Endothelial cell of umbilical vein (primary cell): Measurements from ENCODE around the gene PDE10A. TPM values are rescaled to one million over a fixed set of nuclear protein-coding genes. Genes with fewer than 3 reads are reported as not detected.

Experiments
- BruUV-seq: library from RNA; stranded (reverse); fragments of 400-500 nt; replicated peaks from 2 replicates; lab custom pipeline; 2021; lab: Mats Ljungman, UMichigan
- CTCF ChIA-PET: fragments of 300-600, 350-600 bp; sonication (Branson Sonifier 250); formaldehyde crosslinking; loops from one replicate; lab custom pipeline; 2021; ENCODE audit warnings: antibody characterized with exemption, inconsistent platforms; lab: Charles Lee
- POLR2A ChIA-PET: fragments of 300-600, 350-600 bp; sonication (Branson Sonifier 250); formaldehyde crosslinking; loops from one replicate; lab custom pipeline; 2021; ENCODE audit warnings: antibody characterized with exemption, inconsistent platforms; lab: Charles Lee
- DNase-seq: peaks from one replicate; pipeline ENCODE4 v3.0.0-alpha.2; 2011; ENCODE audit warnings: low read depth, low spot score
- FAIRE-seq: peaks from 2 replicates; lab custom pipeline; 2011; peaks lifted over from hg19 to GRCh38; lab: Jason Lieb, UNC
- H2AFZ ChIP-seq: 2 replicates; pipeline ENCODE4 v1.6.0; 2012; ENCODE audit warnings: low read depth, low read length, control low read depth, inconsistent platforms
- H3K27ac ChIP-seq: 2 replicates; pipeline ENCODE4 v1.5.1; 2011; ENCODE audit warnings: low read depth, mild to moderate bottlenecking, control low read depth, low read length, moderate library complexity; ENCODE audit not compliant: insufficient read depth
- H3K27me3 ChIP-seq, 2 experiments: 2 replicates each; pipeline versions ENCODE4 v1.6.0 to v1.6.1; 2011; ENCODE audit warnings: low read length in 2 of 2, mixed read lengths in 1 of 2; ENCODE audit not compliant: control insufficient read depth in 2 of 2, insufficient read depth in 2 of 2
- H3K36me3 ChIP-seq, 2 experiments: 2 replicates in 1 of 2; 3 replicates in 1 of 2; pipeline ENCODE4 v1.5.1; 2011; ENCODE audit warnings: low read length in 2 of 2, mild to moderate bottlenecking in 1 of 2, moderate library complexity in 1 of 2; ENCODE audit not compliant: control insufficient read depth in 2 of 2, insufficient read depth in 2 of 2; ENCODE audit errors: extremely low read depth in 1 of 2
- H3K4me1 ChIP-seq: 3 replicates; pipeline ENCODE4 v1.5.1; 2011; ENCODE audit warnings: mild to moderate bottlenecking, low read length; ENCODE audit not compliant: control insufficient read depth, insufficient read depth; ENCODE audit errors: extremely low read depth
- H3K4me2 ChIP-seq: 2 replicates; pipeline ENCODE4 v1.6.1; 2011; ENCODE audit warnings: low read length, control low read depth, mixed read lengths; ENCODE audit not compliant: insufficient read depth
- H3K4me3 ChIP-seq, 3 experiments: fragments of 200-600 bp in 1 of 3; sonication (generic), shearing (Covaris generic) in 1 of 3; replicated peaks in 1 of 3; 2 replicates each; pipeline ENCODE4 v1.5.1; 2011 to 2016; ENCODE audit warnings: control low read depth in 3 of 3, low read length in 3 of 3, mild to moderate bottlenecking in 2 of 3, inconsistent platforms in 1 of 3, low read depth in 1 of 3, moderate library complexity in 1 of 3; ENCODE audit not compliant: insufficient read depth in 1 of 3
- H3K79me2 ChIP-seq: 2 replicates; pipeline ENCODE4 v1.6.0; 2012; ENCODE audit warnings: low read length, inconsistent platforms; ENCODE audit not compliant: control insufficient read depth, insufficient read depth
- H3K9ac ChIP-seq: replicated peaks from 2 replicates; pipeline ENCODE3; 2011; ENCODE audit warnings: low read length, control low read depth; ENCODE audit not compliant: insufficient read depth; ENCODE audit errors: extremely low read depth
- H3K9me1 ChIP-seq: replicated peaks from 3 replicates; pipeline ENCODE4 v1.6.0; 2011; ENCODE audit warnings: mild to moderate bottlenecking, low read length; ENCODE audit not compliant: control insufficient read depth, insufficient read depth; ENCODE audit errors: extremely low read depth
- H3K9me3 ChIP-seq: replicated peaks from 2 replicates; pipeline ENCODE4 v1.5.1; 2012; ENCODE audit warnings: low read length, inconsistent platforms; ENCODE audit not compliant: control insufficient read depth, insufficient read depth
- H4K20me1 ChIP-seq: replicated peaks from 2 replicates; pipeline ENCODE3; 2011; ENCODE audit warnings: mild to moderate bottlenecking, low read length; ENCODE audit not compliant: control insufficient read depth, insufficient read depth; ENCODE audit errors: extremely low read depth
- EZH2 ChIP-seq: IDR thresholded peaks from 2 replicates; pipeline ENCODE4 v1.6.1; 2012; ENCODE audit warnings: borderline replicate concordance, low read depth, mild to moderate bottlenecking, moderate library complexity, low read length, inconsistent platforms; ENCODE audit not compliant: severe bottlenecking
- FOS ChIP-seq: IDR thresholded peaks from 2 replicates; pipeline ENCODE4 v1.6.1; 2011; ENCODE audit warnings: mild to moderate bottlenecking, low read length, moderate library complexity, borderline replicate concordance; ENCODE audit not compliant: insufficient read depth
- GATA2 ChIP-seq: IDR thresholded peaks from 2 replicates; pipeline ENCODE4 v1.7.0; 2011; ENCODE audit warnings: low read depth, mild to moderate bottlenecking, moderate library complexity, mixed read lengths, low read length; ENCODE audit not compliant: insufficient read length, insufficient read depth
- JUN ChIP-seq: IDR thresholded peaks from 2 replicates; pipeline ENCODE4 v1.6.1; 2011; ENCODE audit warnings: borderline replicate concordance, low read depth; ENCODE audit not compliant: insufficient read length, insufficient read depth
- MYC ChIP-seq: IDR thresholded peaks from one replicate; pipeline ENCODE4 v1.6.1; 2011; ENCODE audit warnings: mild to moderate bottlenecking, low read depth, low read length
- POLR2A ChIP-seq: IDR thresholded peaks from 2 replicates; pipeline ENCODE4 v1.6.1; 2012; ENCODE audit warnings: low read depth, mild to moderate bottlenecking, control low read depth, low read length
- POLR2AphosphoS5 ChIP-seq: IDR thresholded peaks from 2 replicates; pipeline ENCODE4 v1.6.1; 2012; ENCODE audit warnings: low read depth, mild to moderate bottlenecking, control low read depth, low read length, moderate library complexity; ENCODE audit not compliant: insufficient read depth
- dilution Hi-C: fragments of 300-500 bp; cut with MboI; formaldehyde crosslinking; loops from one replicate; pipeline ENCODE4 v1.15.0; 2019; ENCODE audit warnings: low sequenced_read_pairs; ENCODE audit not compliant: extremely low pct_ligation_motif_present
- intact Hi-C: fragments of 100-400 bp; cut with micrococcal nuclease; formaldehyde crosslinking; loops from one replicate; pipeline ENCODE4 v1.10.0; 2022
- polyA plus RNA-seq, 4 experiments: library from polyadenylated mRNA; depleted of rRNA in 3 of 4; stranded (reverse) in 3 of 4; unstranded in 1 of 4; fragments of >200 nt; gene quantifications; 2 replicates each; pipeline versions ENCODE4 v1.2.1 to v1.2.3, GENCODE V29; 2011 to 2012; ENCODE audit warnings: missing spikeins in 1 of 4
- total RNA-seq: library from RNA; stranded (reverse); gene quantifications from 2 replicates; pipeline ENCODE4 v1.2.3, GENCODE V29; 2021
- TF ChIP-seq, protein P1 (sequence below), 2 donors: IDR thresholded peaks; 1 replicate in 1 of 2; 2 replicates in 1 of 2; pipeline ENCODE4 v1.5.1; 2011; ENCODE audit warnings: low read length in 2 of 2, mild to moderate bottlenecking in 2 of 2, moderate library complexity in 2 of 2, control low read depth in 1 of 2, inconsistent platforms in 1 of 2, low read depth in 1 of 2; ENCODE audit not compliant: insufficient read depth in 1 of 2; ENCODE audit errors: extremely low read depth in 1 of 2
- TF ChIP-seq, protein P2 (sequence below): IDR thresholded peaks from 2 replicates; pipeline ENCODE4 v1.6.1; 2011; ENCODE audit not compliant: insufficient read depth, insufficient read length

The PDE10A gene
- total and polyA plus RNA-seq, 2 donors (not counting 3 experiments of a cell fraction or from before 2014, with no cell fraction given), result 0.86 to 2.9 TPM

DNA sequence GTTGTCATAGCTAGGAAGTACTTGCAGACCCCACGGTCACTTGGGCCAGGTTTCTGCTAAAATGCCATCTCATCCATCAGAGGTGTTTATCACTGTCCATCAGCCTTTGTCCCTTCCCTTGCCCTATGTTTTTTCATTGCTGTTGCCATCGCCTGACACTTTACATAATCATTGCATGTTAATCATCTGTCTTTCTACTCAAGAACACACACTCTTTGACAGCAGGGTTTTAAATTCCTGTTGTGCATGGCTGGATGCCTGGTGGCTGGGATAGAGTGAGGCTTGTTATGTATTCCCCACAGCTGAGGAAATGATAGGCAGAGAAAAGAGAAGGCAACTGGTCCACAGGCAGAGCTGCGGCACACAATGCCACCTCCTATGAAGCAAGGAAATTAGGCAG is 341.9 kb downstream of the PDE10A start:
- Histone ChIP-seq H3K4me3 (no peak overlapping the region), H3K27me3 (no peaks in the 10 kb centered on the region), H3K4me1 (no peaks in the 10 kb centered on the region), H3K4me2 (no peak overlapping the region), H3K9me3 (no peaks in the 10 kb centered on the region), H3K27ac (no peak overlapping the region), H2AFZ (no peak overlapping the region), H3K9ac (no peak overlapping the region), H3K79me2 (no peaks in the 10 kb centered on the region), H4K20me1 (no peaks in the 10 kb centered on the region), H3K36me3 (no peaks in the 10 kb centered on the region), H3K9me1 (no peaks in the 10 kb centered on the region)
- intact Hi-C loops (no loop called here), dilution Hi-C loops (no loop called here)
- CTCF ChIA-PET, result no interaction called here
- TF ChIP-seq FOS (no peak), POLR2AphosphoS5 (no peak), EZH2 (no peak), MYC (no peak), GATA2 (no peak), JUN (no peak), POLR2A (no peak)
- TF ChIP-seq, protein P1, sequence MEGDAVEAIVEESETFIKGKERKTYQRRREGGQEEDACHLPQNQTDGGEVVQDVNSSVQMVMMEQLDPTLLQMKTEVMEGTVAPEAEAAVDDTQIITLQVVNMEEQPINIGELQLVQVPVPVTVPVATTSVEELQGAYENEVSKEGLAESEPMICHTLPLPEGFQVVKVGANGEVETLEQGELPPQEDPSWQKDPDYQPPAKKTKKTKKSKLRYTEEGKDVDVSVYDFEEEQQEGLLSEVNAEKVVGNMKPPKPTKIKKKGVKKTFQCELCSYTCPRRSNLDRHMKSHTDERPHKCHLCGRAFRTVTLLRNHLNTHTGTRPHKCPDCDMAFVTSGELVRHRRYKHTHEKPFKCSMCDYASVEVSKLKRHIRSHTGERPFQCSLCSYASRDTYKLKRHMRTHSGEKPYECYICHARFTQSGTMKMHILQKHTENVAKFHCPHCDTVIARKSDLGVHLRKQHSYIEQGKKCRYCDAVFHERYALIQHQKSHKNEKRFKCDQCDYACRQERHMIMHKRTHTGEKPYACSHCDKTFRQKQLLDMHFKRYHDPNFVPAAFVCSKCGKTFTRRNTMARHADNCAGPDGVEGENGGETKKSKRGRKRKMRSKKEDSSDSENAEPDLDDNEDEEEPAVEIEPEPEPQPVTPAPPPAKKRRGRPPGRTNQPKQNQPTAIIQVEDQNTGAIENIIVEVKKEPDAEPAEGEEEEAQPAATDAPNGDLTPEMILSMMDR (IDR thresholded peaks at IDR 0.05; ENCODE audit: extremely low read depth in 1 of 2, insufficient read depth in 1 of 2, low read depth in 1 of 2, low read length in 2 of 2), result no peak
- TF ChIP-seq, protein P2, sequence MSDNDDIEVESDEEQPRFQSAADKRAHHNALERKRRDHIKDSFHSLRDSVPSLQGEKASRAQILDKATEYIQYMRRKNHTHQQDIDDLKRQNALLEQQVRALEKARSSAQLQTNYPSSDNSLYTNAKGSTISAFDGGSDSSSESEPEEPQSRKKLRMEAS, result no peak
- FAIRE-seq (no peak), DNase-seq (no peak)
- POLR2A ChIA-PET, result no interaction called here
- no TSS peak for BruUV-seq
